Neural cell (in vitro differentiated cells): ENCODE data around the gene PRPF40A.

Experiments used
- CTCF ChIP-seq: fragments of 450-650 bp; IDR thresholded peaks from 2 replicates; pipeline ENCODE4 v1.5.1; 2014; ENCODE audit warnings: antibody characterized with exemption, mild to moderate bottlenecking, moderate library complexity; ENCODE audit not compliant: poor library complexity, severe bottlenecking
- EP300 ChIP-seq: fragments of 450-650 bp; conservative IDR thresholded peaks from 2 replicates; pipeline ENCODE4 v1.6.1; 2014; ENCODE audit warnings: antibody characterized with exemption, mild to moderate bottlenecking, moderate library complexity; ENCODE audit not compliant: poor library complexity, severe bottlenecking
- EZH2 ChIP-seq: fragments of 200-600, 300-800 bp; shearing (Covaris generic), sonication (generic); IDR thresholded peaks from 2 replicates; pipeline ENCODE4 v1.6.1; 2014; ENCODE audit warnings: antibody characterized with exemption, low read length, borderline replicate concordance, mild to moderate bottlenecking; ENCODE audit not compliant: insufficient read depth, poor library complexity, severe bottlenecking
- RAD21 ChIP-seq: fragments of 450-650 bp; conservative IDR thresholded peaks from 2 replicates; pipeline ENCODE4 v1.6.1; 2014; ENCODE audit warnings: antibody characterized with exemption, mild to moderate bottlenecking, moderate library complexity
- REST ChIP-seq: IDR thresholded peaks from 2 replicates; pipeline ENCODE4 v1.6.1; 2012; ENCODE audit warnings: borderline replicate concordance
- SMC3 ChIP-seq: fragments of 450-650 bp; conservative IDR thresholded peaks from 2 replicates; pipeline ENCODE4 v1.6.1; 2014; ENCODE audit warnings: antibody characterized with exemption, mild to moderate bottlenecking, moderate library complexity; ENCODE audit not compliant: poor library complexity

GRCh38 chr2:152708742-152709141, 8.5 kb downstream of the PRPF40A start:
- no peak for TF ChIP-seq CTCF
- no peak for TF ChIP-seq RAD21
- TF ChIP-seq EP300 = no peak
- TF ChIP-seq REST = no peak
- TF ChIP-seq EZH2 = no peak
- TF ChIP-seq SMC3 = no peak
